Progenitor cell of endocrine pancreas (in vitro differentiated cells): ENCODE measurements around the gene CNKSR3. TPM values are rescaled to one million over a fixed set of nuclear protein-coding genes. Genes with fewer than 3 reads are reported as not detected.
A peak's percentile ranks its signal among the peaks of the same experiment; 100 is the strongest.

Source experiments
- DNase-seq: peaks from one replicate; pipeline ENCODE4 v3.0.0; 2021; ENCODE audit warnings: low spot score; ENCODE audit not compliant: unreplicated experiment
- H3K27ac Mint-ChIP-seq: 2 replicates; pipeline ENCODE4 v1.8.0; 2021; ENCODE audit warnings: mild to moderate bottlenecking, moderate library complexity, mixed read lengths
- H3K27me3 Mint-ChIP-seq: 2 replicates; pipeline ENCODE4 v1.8.0; 2021; ENCODE audit warnings: mixed read lengths
- H3K36me3 Mint-ChIP-seq: 2 replicates; pipeline ENCODE4 v1.8.0; 2022; ENCODE audit warnings: mixed read lengths; ENCODE audit not compliant: insufficient read depth
- H3K4me1 Mint-ChIP-seq: 2 replicates; pipeline ENCODE4 v1.8.0; 2021; ENCODE audit warnings: low read depth, mixed read lengths
- H3K4me3 Mint-ChIP-seq: 2 replicates; pipeline ENCODE4 v1.8.0; 2021; ENCODE audit warnings: low read depth, mild to moderate bottlenecking, moderate library complexity, mixed read lengths
- H3K9me3 Mint-ChIP-seq: 2 replicates; pipeline ENCODE4 v1.8.0; 2021; ENCODE audit warnings: low read depth, mixed read lengths
- total RNA-seq: library from RNA; stranded (reverse); gene quantifications from 2 replicates; pipeline ENCODE4 v1.2.1, GENCODE V29; 2021
- TF ChIP-seq, protein P1 (sequence below): fragments of 200-600 bp; sonication (generic); IDR thresholded peaks from one replicate; pipeline ENCODE4 v1.5.0; 2021; ENCODE audit warnings: antibody characterized with exemption, mild to moderate bottlenecking; ENCODE audit not compliant: unreplicated experiment

The CNKSR3 gene
- total RNA-seq, 1 donor from 2014 or later = 20.3 TPM

DNA sequence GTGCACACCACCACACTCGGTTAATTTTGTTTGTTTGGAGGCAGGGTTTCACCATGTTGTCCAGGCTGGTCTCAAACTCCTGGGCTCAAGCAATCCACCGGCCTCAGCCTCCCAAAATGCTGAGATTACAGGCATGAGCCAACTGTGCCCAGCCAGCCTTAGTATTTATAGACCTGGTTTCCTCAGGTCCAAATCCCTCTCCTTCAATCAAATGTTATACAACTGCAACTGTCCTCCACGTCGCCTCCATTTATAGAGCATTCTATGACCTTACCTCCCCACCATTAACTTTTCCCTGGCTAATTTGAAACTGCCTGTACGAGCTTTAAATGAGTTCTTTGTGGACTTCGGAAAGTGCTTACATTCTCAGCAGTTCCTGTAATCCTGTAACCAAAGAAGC is 114.6 kb downstream of the CNKSR3 start:
- no peaks in the 10 kb centered on the region for H3K9me3 Mint-ChIP-seq
- H3K27ac Mint-ChIP-seq = no peak overlapping the region
- DNase-seq = no peak
- peaks cover 3% of the 10 kb centered on the region for H3K4me1 Mint-ChIP-seq
- peaks cover 4% of the 10 kb centered on the region for H3K36me3 Mint-ChIP-seq
- no peaks in the 10 kb centered on the region for H3K27me3 Mint-ChIP-seq
- H3K4me3 Mint-ChIP-seq = no peak overlapping the region
- TF ChIP-seq, protein P1, sequence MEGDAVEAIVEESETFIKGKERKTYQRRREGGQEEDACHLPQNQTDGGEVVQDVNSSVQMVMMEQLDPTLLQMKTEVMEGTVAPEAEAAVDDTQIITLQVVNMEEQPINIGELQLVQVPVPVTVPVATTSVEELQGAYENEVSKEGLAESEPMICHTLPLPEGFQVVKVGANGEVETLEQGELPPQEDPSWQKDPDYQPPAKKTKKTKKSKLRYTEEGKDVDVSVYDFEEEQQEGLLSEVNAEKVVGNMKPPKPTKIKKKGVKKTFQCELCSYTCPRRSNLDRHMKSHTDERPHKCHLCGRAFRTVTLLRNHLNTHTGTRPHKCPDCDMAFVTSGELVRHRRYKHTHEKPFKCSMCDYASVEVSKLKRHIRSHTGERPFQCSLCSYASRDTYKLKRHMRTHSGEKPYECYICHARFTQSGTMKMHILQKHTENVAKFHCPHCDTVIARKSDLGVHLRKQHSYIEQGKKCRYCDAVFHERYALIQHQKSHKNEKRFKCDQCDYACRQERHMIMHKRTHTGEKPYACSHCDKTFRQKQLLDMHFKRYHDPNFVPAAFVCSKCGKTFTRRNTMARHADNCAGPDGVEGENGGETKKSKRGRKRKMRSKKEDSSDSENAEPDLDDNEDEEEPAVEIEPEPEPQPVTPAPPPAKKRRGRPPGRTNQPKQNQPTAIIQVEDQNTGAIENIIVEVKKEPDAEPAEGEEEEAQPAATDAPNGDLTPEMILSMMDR = no peak

DNA sequence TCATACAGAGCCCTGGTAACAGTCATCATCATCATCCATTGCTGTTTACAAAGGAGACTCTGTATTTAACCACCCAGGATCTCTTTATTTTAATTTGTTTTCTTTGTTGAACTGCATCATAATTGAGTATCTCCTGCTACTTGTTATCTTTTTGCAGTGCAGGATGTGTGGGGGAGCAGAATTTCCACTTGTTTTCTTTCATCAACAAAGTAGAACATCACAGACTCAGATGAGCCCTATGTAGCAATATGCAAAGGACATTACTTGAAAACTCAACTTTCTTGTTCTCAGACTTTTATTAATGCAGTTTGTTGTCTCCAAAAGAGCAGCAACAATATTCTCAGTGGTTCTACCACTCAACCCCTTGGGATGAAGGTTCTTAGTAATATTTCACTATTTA is 115.2 kb downstream of the CNKSR3 start:
- Mint-ChIP-seq H3K27me3 (no peaks in the 10 kb centered on the region), H3K27ac (no peak overlapping the region), H3K4me1 (peaks cover 3% of the 10 kb centered on the region), H3K9me3 (no peaks in the 10 kb centered on the region), H3K4me3 (no peak overlapping the region), H3K36me3 (peaks cover 4% of the 10 kb centered on the region)
- TF ChIP-seq, protein P1 = no peak
- DNase-seq = no peak

DNA sequence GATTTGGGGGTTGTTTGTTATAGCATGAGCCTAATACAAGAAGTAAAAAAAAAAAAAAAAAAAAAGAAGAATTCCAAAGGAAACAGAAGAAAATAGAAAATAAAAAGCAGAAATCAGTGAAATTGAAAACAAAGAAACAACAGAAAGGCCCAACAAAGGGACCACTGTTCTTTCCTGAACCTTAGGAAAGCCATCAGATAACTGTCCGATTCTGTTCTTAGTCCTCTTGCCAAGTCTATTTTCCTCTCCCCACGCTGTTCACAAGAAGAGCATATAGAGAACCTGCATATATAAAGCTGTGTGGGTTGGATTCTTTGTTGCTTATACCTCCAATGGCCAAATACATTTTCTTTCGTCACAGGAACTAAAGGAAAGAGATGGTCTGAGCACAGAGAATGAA is 115.9 kb downstream of the CNKSR3 start:
- H3K27me3 Mint-ChIP-seq = no peaks in the 10 kb centered on the region
- H3K9me3 Mint-ChIP-seq = peaks cover under 1% of the 10 kb centered on the region
- no peak overlapping the region for H3K4me3 Mint-ChIP-seq
- TF ChIP-seq, protein P1 = no peak
- no peak for DNase-seq
- H3K4me1 Mint-ChIP-seq = peaks cover 3% of the 10 kb centered on the region
- peak overlapping the region; percentile 7 for H3K27ac Mint-ChIP-seq
- peaks cover 6% of the 10 kb centered on the region for H3K36me3 Mint-ChIP-seq

DNA sequence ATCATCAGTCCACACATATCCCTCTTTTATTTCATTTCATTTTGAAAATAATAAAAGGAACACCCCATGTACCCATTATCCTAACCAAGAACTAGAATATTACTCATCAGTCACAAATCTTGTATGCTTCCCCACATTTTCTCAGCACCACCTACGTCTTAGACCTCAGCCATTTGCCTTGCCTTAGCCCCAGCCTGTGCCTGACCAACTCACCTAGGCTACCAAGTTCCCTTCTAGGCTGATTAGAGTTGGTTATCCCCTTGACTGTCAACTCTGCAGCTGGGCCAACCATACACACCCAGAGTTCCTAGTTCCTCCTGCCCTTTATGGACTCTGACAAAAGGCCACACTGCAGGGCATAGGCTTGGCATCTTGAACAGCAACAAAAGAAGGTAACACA is 120.5 kb downstream of the CNKSR3 start:
- peaks cover 13% of the 10 kb centered on the region for H3K36me3 Mint-ChIP-seq
- H3K4me3 Mint-ChIP-seq = no peak overlapping the region
- no peak for DNase-seq
- H3K27ac Mint-ChIP-seq = no peak overlapping the region
- TF ChIP-seq, protein P1 = no peak
- H3K27me3 Mint-ChIP-seq = no peaks in the 10 kb centered on the region
- H3K9me3 Mint-ChIP-seq = peaks cover 16% of the 10 kb centered on the region
- peaks cover 9% of the 10 kb centered on the region for H3K4me1 Mint-ChIP-seq

DNA sequence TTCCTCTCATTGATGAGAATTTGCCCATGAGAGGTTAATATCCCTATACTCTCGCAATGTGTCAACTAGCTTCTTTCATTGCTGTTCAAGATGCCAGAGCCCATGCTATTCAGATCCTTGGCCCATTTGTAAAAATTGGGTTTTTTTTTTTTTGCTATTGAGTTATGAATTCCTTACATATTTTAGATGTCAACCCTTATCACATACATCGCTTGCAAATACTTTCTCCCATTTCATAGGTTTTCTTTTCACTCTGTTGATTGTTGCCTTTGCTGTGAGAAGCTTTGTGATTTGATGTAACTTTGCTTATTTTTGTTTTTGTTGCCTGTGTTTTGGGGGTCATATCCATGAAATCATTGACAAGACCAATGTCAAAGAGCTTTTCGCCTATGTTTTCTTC is 121.7 kb downstream of the CNKSR3 start:
- Mint-ChIP-seq H3K4me1 (peaks cover 5% of the 10 kb centered on the region), H3K36me3 (peaks cover 13% of the 10 kb centered on the region), H3K9me3 (peaks cover 16% of the 10 kb centered on the region), H3K4me3 (no peak overlapping the region), H3K27me3 (no peaks in the 10 kb centered on the region), H3K27ac (no peak overlapping the region)
- TF ChIP-seq, protein P1 = no peak
- DNase-seq = no peak
